HepG2 (cell line): Measurements from ENCODE around the gene TRIM44. TPM values are rescaled to one million over a fixed set of nuclear protein-coding genes. Genes with fewer than 3 reads are reported as not detected.
"Not testable (repeated sequence)": the region's sequence is repeated elsewhere in the genome, so short reads cannot be mapped to it uniquely, and the experiment has no call there.

ENCODE experiments used
- ATAC-seq: fragments of 200-7000 bp; cut with Tn5 transposase; 3 replicates; pipeline ENCODE4 v1.9.1; 2020; ENCODE audit warnings: mild to moderate bottlenecking, moderate library complexity
- BruUV-seq: library from RNA; stranded (reverse); fragments of 400-500 nt; replicated peaks from 2 replicates; lab custom pipeline; 2021; lab: Mats Ljungman, UMichigan
- CTCF ChIA-PET: fragments of 300-600 bp; formaldehyde crosslinking; extraction: SDS; loops from one replicate; lab custom pipeline; 2021; ENCODE audit warnings: low total read pairs, inconsistent platforms, low intra/inter-chr PET ratio; lab: Yijun Ruan, JAX
- POLR2A ChIA-PET: fragments of 350-600 bp; sonication (Branson Sonifier 250); formaldehyde crosslinking; loops from one replicate; lab custom pipeline; 2020; ENCODE audit warnings: antibody characterized with exemption, inconsistent platforms; lab: Yijun Ruan, JAX
- DNase-seq: peaks from one replicate; pipeline ENCODE4 v3.0.0-alpha.2; 2015; ENCODE audit warnings: low spot score
- FAIRE-seq: peaks from 3 replicates; lab custom pipeline; 2011; peaks lifted over from hg19 to GRCh38; lab: Jason Lieb, UNC
- H2AFZ ChIP-seq: one replicate; pipeline ENCODE4 v1.6.1; 2011; ENCODE audit warnings: low read length, inconsistent platforms
- H3K27ac ChIP-seq: fragments of 300-600 bp; 3 replicates; pipeline ENCODE4 v1.8.0; 2011; ENCODE audit warnings: mixed run types, mild to moderate bottlenecking, mixed read lengths, low read length, inconsistent platforms; ENCODE audit not compliant: insufficient read depth; ENCODE audit errors: extremely low read length
- H3K27me3 ChIP-seq, 2 experiments: fragments of 200-600 bp in 1 of 2; 2 replicates in 1 of 2; 3 replicates in 1 of 2; pipeline versions ENCODE4 v1.6.0 to v1.8.0; 2011; ENCODE audit warnings: low read length in 2 of 2, mild to moderate bottlenecking in 2 of 2, moderate library complexity in 2 of 2, inconsistent platforms in 1 of 2; ENCODE audit not compliant: insufficient read depth in 2 of 2, control insufficient read depth in 1 of 2
- H3K36me3 ChIP-seq, 2 experiments: fragments of 200-600 bp in 1 of 2; replicated peaks in 1 of 2; 2 replicates in 1 of 2; 3 replicates in 1 of 2; pipeline versions ENCODE4 v1.5.1 to v1.8.0; 2011; ENCODE audit warnings: low read length in 2 of 2, inconsistent platforms in 1 of 2; ENCODE audit not compliant: insufficient read depth in 2 of 2, control insufficient read depth in 1 of 2
- H3K4me1 ChIP-seq: 2 replicates; pipeline ENCODE4 v1.5.1; 2012; ENCODE audit warnings: low read length, inconsistent platforms; ENCODE audit not compliant: insufficient read depth
- H3K4me2 ChIP-seq: 2 replicates; pipeline ENCODE4 v1.6.0; 2011; ENCODE audit warnings: low read depth, low read length, inconsistent platforms
- H3K4me3 ChIP-seq, 3 experiments: fragments of 200-600 bp in 1 of 3; sonication (generic), shearing (Covaris generic) in 1 of 3; replicated peaks in 1 of 3; 2 replicates each; pipeline ENCODE4 v1.5.1; 2011 to 2016; ENCODE audit warnings: low read length in 3 of 3, inconsistent platforms in 2 of 3, low read depth in 2 of 3, mild to moderate bottlenecking in 2 of 3, control low read depth in 1 of 3, mixed read lengths in 1 of 3; ENCODE audit not compliant: insufficient read depth in 1 of 3
- H3K79me2 ChIP-seq: one replicate; pipeline ENCODE4 v1.6.1; 2011; ENCODE audit warnings: low read length, inconsistent platforms; ENCODE audit not compliant: insufficient read depth
- H3K9ac ChIP-seq: 2 replicates; pipeline ENCODE4 v1.6.0; 2011; ENCODE audit warnings: mild to moderate bottlenecking, low read depth, low read length, inconsistent platforms; ENCODE audit not compliant: insufficient read depth
- H3K9me3 ChIP-seq: 2 replicates; pipeline ENCODE4 v1.5.1; 2012; ENCODE audit warnings: mild to moderate bottlenecking, low read length
- H4K20me1 ChIP-seq: 2 replicates; pipeline ENCODE4 v1.6.0; 2011; ENCODE audit warnings: inconsistent platforms, mild to moderate bottlenecking, low read length, moderate library complexity; ENCODE audit not compliant: insufficient read depth
- FOXA1 ChIP-seq, 2 experiments: fragments of 450-650 bp in 1 of 2; sonication (generic) in 1 of 2; formaldehyde crosslinking in 1 of 2; IDR thresholded peaks; 2 replicates each; pipeline versions ENCODE4 v1.4.0 to v1.6.1; 2016 to 2020; ENCODE audit warnings: missing genetic modification reagents in 1 of 2
- HNF4A ChIP-seq: sonication (generic); formaldehyde crosslinking; IDR thresholded peaks from 2 replicates; pipeline ENCODE4 v1.4.0; 2020; ENCODE audit warnings: missing genetic modification reagents
- RARA ChIP-seq: IDR thresholded peaks from 2 replicates; pipeline ENCODE4 v1.6.1; 2016; ENCODE audit warnings: missing genetic modification reagents, missing compliant biosample characterization
- ZMYM4 ChIP-seq: sonication (generic); formaldehyde crosslinking; IDR thresholded peaks from 2 replicates; pipeline ENCODE4 v1.8.1; 2023; ENCODE audit warnings: mild to moderate bottlenecking, missing genetic modification reagents
- ZNF143 ChIP-seq: sonication (generic); formaldehyde crosslinking; IDR thresholded peaks from 2 replicates; pipeline ENCODE4 v1.4.0; 2020; ENCODE audit warnings: missing genetic modification reagents
- ZNF281 ChIP-seq: sonication (generic); formaldehyde crosslinking; IDR thresholded peaks from 2 replicates; pipeline ENCODE4 v1.4.0; 2020; ENCODE audit warnings: missing genetic modification reagents, borderline replicate concordance
- WGBS: methylation state at CpG from one replicate; pipeline ENCODE4 v1.1.6; 2017; ENCODE audit warnings: low lambda C conversion rate; 5-methylcytosine and 5-hydroxymethylcytosine counted together
- in situ Hi-C: cut with HindIII; loops from 2 replicates; pipeline ENCODE4 v1.10.0; 2017; ENCODE audit warnings: low pct_unique_long_range_greater_than_20kb; ENCODE audit not compliant: extremely low pct_ligation_motif_present
- intact Hi-C: fragments of 100-400 bp; cut with micrococcal nuclease; formaldehyde crosslinking; loops from one replicate; pipeline ENCODE4 v1.10.0; 2022; ENCODE audit not compliant: unreplicated experiment
- polyA plus RNA-seq, 8 experiments: library from polyadenylated mRNA; depleted of rRNA in 3 of 8; stranded (reverse) in 7 of 8; unstranded in 1 of 8; fragments of >200 nt; fragmentation: Illumina TruSeq in 4 of 8; extraction: Trizol in 4 of 8; gene quantifications; 2 replicates each; pipeline versions ENCODE4 v1.2.1 to v1.2.3, GENCODE V29; 2011 to 2016; ENCODE audit warnings: low read depth in 4 of 8, missing spikeins in 1 of 8, mixed read lengths in 1 of 8; ENCODE audit not compliant: insufficient read depth in 1 of 8
- total RNA-seq, 5 experiments: library from RNA; depleted of rRNA; stranded (reverse); fragments of >200 nt; fragmentation: Illumina TruSeq; extraction: Trizol; gene quantifications; 2 replicates each; pipeline ENCODE4 v1.2.3, GENCODE V29; 2016; ENCODE audit warnings: low read depth in 1 of 5
- TF ChIP-seq, protein P1 (sequence below): sonication (generic); formaldehyde crosslinking; IDR thresholded peaks from 2 replicates; pipeline ENCODE4 v1.5.1; 2020; ENCODE audit warnings: mild to moderate bottlenecking, missing genetic modification reagents, moderate library complexity

Gene TRIM44
- total and polyA plus RNA-seq, 2 of the 13 experiments (the other 11 are each of a cell fraction or from before 2014, with no cell fraction given): 22.7 to 50.3 TPM

- H3K9me3 ChIP-seq, H3K36me3 ChIP-seq, H3K27ac ChIP-seq, H2AFZ ChIP-seq, POLR2A ChIA-PET, H4K20me1 ChIP-seq, H3K27me3 ChIP-seq, BruUV-seq, H3K4me2 ChIP-seq, H3K4me3 ChIP-seq, H3K79me2 ChIP-seq, DNase-seq, intact Hi-C loops, in situ Hi-C loops, ATAC-seq, FAIRE-seq, H3K9ac ChIP-seq, CTCF ChIA-PET: not testable (repeated sequence)
- peaks cover 37% of the 10 kb centered on the region for H3K4me1 ChIP-seq
- 99% methylated on average over 6 of the region's 6 CpGs for WGBS
- TF ChIP-seq HNF4A (CRISPR knock-in tag) (peak; percentile 13; the same call in 1 of the 2 replicates), RARA (0 out of 2 replicates have a peak, but pooled peaks have one; percentile 15)
These were observed 91.0 kb downstream of the TRIM44 start for GRCh38 chr11:35753573-35753972.

DNA sequence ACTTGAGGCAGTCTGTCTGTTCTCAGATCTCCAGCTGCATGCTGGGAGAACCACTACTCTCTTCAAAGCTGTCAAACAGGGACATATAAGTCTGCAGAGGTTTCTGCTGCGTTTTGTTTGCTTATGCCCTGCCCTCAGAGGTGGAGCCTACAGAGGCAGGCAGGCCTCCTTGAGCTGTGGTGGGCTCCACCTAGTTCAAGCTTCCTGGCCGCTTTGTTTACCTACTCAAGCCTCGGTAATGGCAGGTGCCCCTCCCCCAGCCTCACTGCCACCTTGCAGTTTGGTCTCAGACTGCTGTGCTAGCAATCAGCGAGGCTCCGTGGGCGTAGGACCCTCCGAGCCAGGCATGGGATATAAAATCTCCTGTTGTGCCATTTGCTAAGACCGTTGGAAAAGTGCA is 97.4 kb downstream of the TRIM44 start:
- H3K36me3 ChIP-seq; FAIRE-seq; H2AFZ ChIP-seq; ATAC-seq; H3K27me3 ChIP-seq; H3K4me2 ChIP-seq; in situ Hi-C loops; intact Hi-C loops; H3K79me2 ChIP-seq; H3K9me3 ChIP-seq; H4K20me1 ChIP-seq; H3K27ac ChIP-seq; H3K4me3 ChIP-seq; DNase-seq; BruUV-seq; H3K9ac ChIP-seq; CTCF ChIA-PET; TF ChIP-seq FOXA1 (IDR thresholded peaks at IDR 0.05): not testable (repeated sequence)
- WGBS: 93% methylated on average over 5 of the region's 8 CpGs
- POLR2A ChIA-PET: interaction anchor here (0.9 kb wide), 1 partner anchor 10 kb away, joined by 3 read pairs; no protein-coding TSS in a partner anchor
- peaks cover 46% of the 10 kb centered on the region for H3K4me1 ChIP-seq
- TF ChIP-seq FOXA1 (CRISPR knock-in tag; IDR thresholded peaks at IDR 0.05) (peak; percentile 43; the same call in 1 of the 2 replicates), ZNF143 (CRISPR knock-in tag) (0 out of 2 replicates have a peak, but pooled peaks have one; percentile 16), ZMYM4 (CRISPR knock-in tag) (peak; percentile 31; the same call in 1 of the 2 replicates), ZNF281 (CRISPR knock-in tag) (peak; percentile 71; the same call in 1 of the 2 replicates)
- TF ChIP-seq, protein P1, sequence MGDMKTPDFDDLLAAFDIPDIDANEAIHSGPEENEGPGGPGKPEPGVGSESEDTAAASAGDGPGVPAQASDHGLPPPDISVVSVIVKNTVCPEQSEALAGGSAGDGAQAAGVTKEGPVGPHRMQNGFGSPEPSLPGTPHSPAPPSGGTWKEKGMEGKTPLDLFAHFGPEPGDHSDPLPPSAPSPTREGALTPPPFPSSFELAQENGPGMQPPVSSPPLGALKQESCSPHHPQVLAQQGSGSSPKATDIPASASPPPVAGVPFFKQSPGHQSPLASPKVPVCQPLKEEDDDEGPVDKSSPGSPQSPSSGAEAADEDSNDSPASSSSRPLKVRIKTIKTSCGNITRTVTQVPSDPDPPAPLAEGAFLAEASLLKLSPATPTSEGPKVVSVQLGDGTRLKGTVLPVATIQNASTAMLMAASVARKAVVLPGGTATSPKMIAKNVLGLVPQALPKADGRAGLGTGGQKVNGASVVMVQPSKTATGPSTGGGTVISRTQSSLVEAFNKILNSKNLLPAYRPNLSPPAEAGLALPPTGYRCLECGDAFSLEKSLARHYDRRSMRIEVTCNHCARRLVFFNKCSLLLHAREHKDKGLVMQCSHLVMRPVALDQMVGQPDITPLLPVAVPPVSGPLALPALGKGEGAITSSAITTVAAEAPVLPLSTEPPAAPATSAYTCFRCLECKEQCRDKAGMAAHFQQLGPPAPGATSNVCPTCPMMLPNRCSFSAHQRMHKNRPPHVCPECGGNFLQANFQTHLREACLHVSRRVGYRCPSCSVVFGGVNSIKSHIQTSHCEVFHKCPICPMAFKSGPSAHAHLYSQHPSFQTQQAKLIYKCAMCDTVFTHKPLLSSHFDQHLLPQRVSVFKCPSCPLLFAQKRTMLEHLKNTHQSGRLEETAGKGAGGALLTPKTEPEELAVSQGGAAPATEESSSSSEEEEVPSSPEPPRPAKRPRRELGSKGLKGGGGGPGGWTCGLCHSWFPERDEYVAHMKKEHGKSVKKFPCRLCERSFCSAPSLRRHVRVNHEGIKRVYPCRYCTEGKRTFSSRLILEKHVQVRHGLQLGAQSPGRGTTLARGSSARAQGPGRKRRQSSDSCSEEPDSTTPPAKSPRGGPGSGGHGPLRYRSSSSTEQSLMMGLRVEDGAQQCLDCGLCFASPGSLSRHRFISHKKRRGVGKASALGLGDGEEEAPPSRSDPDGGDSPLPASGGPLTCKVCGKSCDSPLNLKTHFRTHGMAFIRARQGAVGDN (CRISPR knock-in tag): 0 out of 2 replicates have a peak, but pooled peaks have one; percentile 13
